ENCODE measurements around the gene RFX2.
"Not testable (repeated sequence)": the region's sequence is repeated elsewhere in the genome, so short reads cannot be mapped to it uniquely, and the experiment has no call there.

Gene RFX2

DNA sequence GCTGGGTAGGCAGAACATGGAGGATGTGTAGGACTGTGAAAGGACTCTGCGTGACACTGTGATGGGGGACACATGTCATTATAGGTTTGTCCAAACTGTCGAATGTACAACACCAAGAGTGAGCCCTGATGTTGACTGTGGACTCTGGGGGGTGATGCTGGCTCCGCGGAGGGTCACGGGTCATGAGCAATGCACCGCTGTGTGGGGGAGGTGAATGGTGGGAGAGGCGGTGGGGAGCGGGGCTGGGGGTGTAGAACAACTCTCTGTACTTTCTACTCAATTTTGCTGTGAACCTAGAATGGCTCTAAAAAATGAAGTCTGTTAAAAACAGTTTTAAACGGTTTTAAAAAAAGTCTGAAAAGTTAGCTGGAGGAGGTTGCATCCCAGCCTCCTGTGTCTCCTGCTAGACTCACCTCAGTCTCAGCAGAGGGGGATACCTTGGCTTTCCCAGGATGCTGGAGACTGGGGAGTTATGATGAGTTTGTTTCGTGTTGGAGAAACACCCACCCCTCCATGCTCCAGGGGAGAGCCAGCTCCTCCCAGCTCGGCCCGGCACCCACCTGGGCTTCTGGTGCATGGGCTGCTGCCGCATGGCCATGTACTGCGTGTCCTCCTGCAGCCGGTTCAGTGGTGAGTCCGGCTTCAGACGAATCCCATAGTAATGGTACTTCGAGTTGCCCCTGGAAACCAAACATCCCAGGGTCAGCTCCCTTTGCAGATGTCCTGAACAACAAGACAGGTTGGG, 97.7 kb downstream of the RFX2 start:
- DNase-seq (ENCODE audit: low read depth in 2 of 2), result no peak

DNA sequence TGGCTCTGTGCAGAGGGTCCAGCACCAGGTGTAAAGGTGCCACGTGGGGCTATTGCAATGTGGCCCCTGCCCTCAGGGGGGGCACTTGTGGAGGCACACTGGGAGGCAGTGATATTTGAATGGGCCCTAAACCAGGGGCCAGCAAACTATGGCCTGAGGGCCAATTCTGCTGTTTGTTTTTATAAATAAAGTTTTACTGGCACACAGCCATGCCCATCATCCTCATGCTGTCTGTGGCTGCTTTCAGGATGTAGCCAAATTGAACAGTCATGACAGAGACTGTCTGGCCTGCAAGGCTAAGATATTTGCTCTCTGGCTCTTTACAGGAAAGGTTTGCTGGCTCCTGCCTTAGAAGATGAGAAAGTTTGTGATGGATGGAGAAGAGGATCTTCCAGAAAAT, 98.5 kb downstream of the RFX2 start:
- no peak for DNase-seq (ENCODE audit: low read depth in 2 of 2)

DNA sequence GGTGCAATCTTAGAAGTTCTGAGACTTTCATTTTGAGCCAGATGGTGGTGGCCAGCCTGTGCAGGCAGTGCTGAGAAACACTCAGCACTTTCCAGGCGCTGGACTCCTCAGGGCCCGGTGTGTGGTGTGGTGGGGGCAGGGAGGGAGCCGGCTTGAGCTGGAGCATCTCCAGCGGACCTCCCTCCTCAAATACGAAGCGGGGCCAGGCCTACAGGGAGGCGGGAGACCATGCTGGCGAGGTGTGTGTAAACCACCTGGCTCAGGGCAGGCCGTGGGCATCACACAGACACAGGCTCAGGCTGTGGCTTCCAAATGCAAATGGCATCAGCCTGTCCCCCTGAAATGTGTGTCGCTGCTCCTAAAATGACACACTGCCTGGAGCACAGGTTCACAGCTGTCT, 99.1 kb downstream of the RFX2 start:
- no peak for DNase-seq (ENCODE audit: low read depth in 2 of 2)

DNA sequence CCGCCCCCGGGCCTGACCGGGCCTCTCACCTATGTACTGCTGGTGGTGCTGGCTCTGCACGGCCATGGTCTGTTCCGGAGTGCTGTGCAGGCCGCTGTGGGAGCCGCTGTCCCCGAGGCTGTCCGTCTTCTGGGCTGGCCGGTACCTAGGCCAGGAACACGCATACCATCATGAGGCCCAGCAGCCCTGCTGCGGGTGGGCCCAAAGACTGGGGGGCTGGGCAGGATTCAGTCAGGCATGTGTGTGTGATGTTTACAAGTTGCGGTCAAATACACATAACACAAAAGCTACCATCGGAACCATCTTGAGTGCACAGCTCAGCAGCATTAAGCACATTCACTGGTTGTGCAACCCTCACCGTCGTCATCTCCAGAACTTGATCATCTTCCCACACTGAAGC, 100.2 kb downstream of the RFX2 start:
- DNase-seq (ENCODE audit: low read depth in 2 of 2), result no peak

DNA sequence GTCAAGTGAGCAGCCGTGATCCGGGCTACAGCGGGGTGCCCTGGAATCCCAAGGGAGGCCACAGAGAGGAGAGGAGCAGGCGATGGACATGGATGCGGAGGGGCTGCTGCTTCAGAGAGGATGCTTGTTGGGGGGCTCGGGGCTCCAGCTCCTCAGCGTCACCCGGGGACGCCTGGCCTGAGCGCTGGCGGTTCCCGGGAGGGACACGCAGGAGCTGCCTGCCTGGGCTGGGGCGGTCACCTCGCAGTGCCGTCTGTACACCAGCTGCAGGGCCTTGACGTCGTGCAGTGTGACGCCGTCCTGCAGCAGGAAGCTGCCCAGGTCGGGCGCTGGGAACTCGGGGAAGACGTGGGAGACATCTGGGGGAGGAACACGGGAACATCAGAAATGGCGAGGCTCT, 102.4 kb downstream of the RFX2 start:
- DNase-seq (ENCODE audit: low read depth in 2 of 2), result no peak

DNA sequence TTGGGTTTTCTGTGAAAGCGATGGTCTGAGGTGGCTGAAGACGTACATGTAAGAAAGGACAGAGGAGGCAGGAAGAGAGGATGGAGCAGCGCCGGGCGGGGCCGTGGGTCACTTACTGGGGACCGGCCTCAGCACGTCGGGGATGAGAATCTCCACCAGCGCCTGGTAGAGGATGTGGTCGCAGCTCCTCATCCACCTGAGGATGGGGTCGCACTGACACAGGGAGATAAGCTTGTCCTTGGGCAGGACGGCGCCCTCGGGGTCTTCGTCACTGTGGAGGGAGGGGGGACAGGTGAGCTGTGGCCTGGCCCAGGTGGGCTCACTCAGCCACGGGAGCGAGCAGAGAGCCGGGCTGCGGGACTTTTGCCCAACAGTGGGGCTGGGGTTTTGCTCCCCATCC, 103.4 kb downstream of the RFX2 start:
- no peak for DNase-seq (ENCODE audit: low read depth in 2 of 2)

DNA sequence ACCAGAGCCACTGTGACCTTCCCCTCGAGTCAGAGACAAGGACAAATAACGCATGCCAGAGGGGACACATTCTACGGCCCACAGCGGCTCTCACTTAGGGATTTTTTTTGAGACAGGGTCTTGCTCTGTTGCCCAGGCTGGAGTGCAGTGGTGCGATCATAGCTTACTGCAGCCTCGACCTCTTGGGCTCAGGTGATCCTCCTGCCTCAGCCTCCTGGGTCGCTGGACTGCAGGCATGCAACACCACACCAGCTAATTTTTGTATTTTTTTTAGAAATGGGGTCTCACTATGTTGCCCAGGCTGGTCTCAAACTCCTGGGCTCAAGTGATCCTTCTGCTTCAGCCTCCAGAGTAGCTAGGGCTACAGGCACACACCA, 104.2 kb downstream of the RFX2 start:
- not testable (repeated sequence) for DNase-seq (ENCODE audit: low read depth in 2 of 2)

DNA sequence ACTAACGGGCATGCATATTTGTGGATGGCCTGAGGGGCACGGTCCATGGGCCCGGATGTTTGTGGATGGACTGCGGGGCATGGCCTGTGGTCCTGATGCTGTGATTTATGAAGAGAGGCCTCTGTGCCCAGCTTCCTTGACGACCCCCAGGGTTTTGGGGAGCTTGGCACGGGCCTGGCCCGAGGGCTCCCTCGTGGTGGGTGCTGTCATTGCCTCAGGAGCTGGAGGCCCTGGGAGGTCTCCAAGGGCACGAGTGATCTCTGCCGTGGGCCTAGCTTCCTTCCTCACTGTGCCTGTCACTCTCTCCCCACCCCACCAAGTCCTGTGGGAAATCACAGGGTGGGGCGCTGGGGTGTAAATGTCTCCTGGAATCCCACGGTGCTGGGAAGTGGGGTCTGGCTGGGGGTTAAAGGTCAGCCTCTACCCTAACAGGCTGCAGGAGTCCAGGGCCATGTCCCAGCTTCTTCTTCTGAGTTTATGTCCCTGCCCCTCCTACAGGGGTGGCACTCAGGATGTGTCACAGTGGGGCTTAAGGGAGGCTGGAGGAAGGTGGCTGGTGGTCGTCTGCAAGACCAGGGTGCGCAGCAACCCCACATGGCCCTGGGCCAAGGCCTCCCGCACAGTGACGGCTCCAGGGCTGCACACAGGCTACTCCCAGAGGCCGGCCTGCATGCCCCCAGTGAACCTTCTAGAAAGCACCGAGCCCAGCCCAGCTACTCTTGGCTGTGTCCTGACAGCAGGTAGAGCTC, 104.8 kb downstream of the RFX2 start:
- no peak for DNase-seq (ENCODE audit: low read depth in 2 of 2)

DNA sequence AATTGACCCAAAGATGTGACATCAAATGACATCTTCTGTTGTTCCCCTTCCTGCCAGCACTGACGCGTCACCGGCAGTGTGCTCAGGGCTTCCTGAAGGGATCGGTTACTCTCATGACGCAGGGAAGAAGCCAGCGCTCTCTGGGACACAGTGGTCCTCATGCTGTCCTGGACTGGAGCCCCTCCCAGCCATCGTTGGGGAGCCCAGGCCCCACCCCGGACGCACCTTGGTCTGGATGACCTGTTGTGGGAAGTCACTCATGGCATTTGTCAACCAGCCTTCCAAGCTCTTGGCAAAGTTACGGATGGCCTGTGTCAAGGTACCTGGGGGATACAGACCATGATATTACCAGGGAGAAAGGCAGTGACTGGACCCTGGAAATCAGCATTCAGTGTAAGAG, 106.3 kb downstream of the RFX2 start:
- DNase-seq (ENCODE audit: low read depth in 2 of 2), result no peak

DNA sequence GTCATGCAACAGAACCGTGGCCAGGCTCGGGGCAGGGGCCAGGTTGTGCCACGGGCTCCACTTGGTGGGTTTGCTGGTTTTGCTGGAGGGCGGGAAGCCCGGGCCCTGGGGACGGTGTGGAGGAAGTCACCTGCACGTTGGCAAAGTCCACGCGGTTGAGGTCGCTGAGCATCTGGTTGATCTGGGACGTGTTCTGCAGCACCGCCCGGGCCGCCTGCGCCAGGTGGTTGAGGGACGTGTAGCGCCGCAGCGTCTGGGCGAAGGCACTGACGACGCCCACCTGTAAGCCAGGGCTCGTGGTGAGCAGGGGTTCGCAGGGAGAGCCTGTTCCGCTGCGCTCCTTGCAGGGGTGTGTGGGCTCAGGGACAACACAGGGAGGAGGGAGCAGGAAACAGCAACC, 107.7 kb downstream of the RFX2 start:
- DNase-seq (ENCODE audit: low read depth in 2 of 2), result no peak

DNA sequence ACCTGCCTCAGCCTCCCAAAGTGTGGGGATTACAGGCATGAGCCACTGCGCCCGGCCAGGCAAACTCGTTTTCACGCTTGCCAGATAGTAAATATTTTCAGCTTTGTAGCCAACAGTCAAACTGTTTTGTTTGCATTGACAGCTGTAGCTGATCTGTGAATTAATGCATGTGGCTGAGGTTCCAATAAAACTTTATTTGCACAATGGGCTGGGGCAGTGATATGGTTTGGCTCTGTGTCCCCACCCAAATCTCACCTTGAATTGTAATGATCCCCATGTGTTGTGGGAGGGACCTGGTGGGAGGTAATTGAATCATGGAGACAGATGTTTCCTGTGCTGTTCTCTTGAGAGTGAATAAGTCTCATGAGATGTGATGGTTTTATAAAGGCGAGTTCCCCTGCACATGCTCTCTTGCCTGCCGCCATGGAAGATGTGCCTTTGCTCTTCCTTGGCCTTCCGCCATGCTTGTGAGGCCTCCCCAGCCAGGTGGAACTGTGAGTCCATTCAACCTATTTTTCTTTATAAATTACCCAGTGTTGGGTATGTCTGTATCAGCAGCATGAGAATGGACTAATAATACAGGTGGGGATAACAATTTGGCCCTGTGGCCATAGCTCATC, 110.0 kb downstream of the RFX2 start:
- no peak for DNase-seq (ENCODE audit: low read depth in 2 of 2)

DNA sequence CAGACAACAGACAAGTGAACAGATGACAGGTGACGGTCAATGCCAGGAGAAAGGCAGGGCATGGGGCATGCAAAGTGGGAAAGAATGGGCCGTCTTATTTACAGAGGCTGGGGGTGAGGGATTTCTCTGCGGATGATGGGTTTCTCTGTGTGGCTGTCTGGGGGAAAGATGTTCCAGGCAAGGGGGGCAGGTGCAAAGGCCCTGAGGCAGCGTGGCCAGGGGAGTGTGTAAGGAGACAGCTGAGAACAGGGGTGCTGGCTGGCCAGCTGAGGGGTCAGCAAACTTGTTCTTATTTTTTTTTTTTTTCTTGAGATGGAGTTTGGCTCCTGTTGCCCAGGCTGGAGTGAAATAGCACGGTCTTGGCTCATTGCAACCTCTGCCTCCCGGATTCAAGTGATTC, 110.6 kb downstream of the RFX2 start:
- no peak for DNase-seq (ENCODE audit: low read depth in 2 of 2)

DNA sequence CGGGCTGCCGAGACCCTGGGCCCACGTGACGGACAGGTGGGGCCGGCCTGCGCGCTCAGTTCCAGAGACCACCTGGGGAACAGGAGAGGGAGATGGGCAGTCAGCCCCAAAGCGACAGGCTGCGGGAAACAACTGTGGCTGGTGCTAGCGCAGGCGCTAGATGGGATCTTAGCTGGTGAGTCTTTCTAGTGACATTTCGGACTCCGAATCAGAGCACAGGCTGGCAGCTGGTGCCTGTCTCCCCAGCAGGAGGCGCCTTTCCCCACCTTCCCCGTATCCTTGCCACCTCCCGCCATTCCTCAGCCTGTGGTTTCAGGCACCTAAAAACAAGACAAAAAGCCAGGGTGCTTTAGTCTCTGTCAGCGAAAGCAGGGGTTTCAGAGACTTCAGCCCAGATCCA, 112.9 kb downstream of the RFX2 start:
- DNase-seq (ENCODE audit: low read depth in 2 of 2), result no peak

DNA sequence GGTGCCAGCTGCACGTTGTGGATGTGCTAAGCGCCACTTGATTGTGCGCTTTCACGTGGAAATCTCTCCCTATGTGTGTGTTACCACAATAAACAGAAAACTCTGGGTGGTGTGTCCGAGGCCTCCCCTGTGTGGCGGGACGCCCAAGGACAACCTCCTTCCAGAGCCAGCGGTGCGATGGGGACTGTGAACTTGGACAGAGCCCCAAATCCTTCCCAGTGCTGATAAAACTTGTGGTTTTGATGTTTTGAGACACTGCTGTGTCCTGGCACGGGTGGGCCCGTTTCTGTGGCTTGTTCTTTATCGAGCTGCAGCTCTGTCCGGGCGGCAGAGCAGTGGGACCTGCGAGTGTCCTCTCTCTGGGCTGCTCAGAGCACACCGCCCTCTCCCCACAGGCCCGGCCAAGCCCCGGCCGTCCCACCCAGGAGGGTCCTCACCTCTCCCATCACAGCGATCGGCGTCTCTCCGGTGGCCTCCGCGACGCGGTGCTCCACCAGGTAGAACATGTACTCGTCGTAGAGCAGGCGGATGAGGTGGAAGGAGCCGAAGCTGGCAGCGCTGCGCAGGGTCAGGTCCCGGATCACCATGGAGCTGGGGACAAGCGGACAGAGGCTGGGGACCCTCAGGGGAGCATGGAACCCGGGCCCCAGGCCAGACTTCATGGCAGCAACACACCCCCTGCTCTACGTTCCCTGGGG, 113.5 kb downstream of the RFX2 start:
- DNase-seq (ENCODE audit: low read depth in 2 of 2), result no peak

DNA sequence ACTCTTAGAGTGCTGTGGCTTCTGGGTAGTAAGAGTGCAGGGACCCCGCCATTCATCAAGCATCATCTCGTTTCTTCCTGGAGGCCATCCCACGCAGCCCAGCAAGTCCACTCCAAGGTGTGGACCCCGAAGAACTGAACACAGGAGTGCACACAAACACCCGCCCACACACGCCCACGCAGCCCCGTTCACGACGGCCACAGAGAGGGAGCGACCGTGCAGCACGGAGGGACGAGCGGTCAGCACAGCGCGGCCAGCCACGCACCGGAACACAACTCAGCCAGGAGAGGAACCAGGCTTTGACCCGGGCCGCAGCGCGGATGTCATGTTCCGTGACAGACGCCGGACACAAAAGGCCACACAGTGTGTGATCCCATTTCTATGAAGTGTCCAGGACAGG, 114.2 kb downstream of the RFX2 start:
- no peak for DNase-seq (ENCODE audit: low read depth in 2 of 2)

DNA sequence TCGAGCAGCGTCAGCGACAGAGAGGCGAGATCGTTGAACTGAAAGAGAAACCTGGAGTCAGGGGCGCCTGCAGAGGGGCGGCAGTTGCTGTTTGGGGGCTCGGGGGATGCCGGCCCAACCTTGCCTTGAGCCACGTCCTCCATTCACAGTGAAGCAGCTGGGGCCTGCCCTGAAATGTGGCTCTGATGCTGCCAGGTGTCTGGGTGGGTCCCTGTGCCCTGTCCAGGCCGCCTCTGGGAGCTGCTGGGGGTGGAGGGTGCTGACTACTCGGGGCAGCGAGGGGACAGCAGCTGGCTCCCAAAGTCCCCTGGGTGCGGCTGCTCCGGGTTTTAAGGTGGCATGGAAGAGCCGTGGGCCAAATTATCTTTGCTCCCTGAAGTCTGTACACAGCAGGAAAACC, 114.7 kb downstream of the RFX2 start:
- DNase-seq (ENCODE audit: low read depth in 2 of 2), result no peak

DNA sequence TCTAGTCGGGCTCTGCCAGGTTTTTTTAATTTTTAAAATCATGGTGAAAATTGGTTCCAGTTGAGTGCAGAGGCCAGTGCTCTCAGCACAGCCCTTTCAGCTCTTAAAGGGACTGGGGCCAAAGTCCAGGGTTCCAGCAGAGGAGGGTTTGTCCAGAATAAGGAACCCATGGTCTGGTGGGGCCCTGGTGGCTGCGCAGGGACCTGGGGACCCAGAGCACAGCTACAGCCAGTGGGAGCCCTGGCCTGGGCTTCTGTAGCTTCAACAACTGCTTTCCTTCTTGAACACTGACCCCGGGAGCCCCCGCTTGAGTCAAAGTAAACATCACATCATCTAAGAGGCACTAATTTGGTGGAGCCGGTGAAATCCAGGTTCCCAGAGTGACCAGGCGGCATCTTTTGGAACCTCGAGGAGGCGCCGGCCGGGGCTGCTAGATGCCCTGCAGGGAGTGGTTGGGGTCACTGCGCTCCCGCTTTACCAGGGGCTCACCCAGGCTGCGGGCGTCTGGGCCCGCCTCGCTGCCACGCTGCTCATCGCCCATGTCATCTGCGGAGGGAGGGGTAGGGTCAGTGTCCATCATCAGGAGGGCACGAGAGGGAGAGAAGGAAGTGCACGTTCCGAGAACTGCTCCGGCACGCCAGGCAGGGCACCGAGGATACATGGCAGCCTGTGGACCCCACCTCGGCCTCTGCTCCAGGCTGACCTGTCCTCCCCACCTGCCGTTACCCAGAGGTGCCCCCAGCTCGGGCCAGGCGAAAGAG, 115.7 kb downstream of the RFX2 start:
- DNase-seq (ENCODE audit: low read depth in 2 of 2), result no peak

DNA sequence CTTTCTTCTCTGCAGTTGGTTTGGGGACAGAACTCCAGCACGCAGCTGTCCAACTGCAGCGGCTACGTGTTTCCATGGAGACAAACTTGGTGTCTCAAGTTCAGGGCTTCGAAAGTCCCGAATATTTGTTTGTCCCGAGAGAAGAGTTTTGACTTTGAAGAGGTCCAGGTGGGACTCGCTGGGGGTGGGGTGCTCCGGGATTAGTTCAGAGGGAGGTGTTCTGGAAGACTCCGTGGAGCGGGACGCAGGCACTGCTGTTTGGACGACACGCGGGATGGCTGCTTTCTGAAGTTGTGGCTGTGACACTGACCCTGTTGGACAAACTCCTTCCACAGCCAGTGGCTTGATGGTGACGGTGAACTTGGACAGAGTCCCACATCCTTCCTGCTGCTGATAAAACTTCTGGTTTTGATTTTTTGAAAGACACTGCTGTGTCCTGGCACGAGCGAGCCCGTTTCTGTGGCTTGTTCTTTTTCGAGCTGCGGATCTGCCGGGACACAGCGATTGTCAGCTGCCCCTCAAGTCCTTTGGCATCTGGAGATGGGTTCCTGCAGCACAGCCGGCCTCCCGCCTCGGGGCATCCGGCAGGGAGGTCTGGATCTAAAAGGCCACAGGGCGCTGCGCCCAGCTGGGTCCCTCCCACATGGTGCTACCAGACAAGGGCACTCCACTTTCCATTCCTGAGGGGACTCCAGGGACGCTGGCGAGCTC, 116.5 kb downstream of the RFX2 start:
- no peak for DNase-seq (ENCODE audit: low read depth in 2 of 2)

DNA sequence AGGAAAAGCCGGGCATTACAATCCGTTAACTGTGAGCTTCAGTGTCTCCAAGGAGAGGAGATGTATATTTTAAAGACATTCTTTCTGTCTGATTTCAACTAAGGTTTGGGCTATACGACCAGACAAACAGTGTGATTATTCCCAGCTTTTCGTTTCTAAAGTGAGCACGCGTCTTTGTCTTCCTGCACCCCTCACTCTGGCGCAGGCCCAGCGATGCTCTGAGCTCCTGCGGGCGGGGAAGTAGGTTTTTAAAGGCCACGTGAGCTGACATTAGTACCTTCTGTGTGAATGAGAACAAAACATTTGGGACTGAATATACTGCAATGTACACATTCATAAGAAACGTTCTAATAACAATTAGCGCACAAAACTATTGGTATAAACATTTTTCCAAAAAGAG, 117.1 kb downstream of the RFX2 start:
- DNase-seq (ENCODE audit: low read depth in 2 of 2), result no peak

DNA sequence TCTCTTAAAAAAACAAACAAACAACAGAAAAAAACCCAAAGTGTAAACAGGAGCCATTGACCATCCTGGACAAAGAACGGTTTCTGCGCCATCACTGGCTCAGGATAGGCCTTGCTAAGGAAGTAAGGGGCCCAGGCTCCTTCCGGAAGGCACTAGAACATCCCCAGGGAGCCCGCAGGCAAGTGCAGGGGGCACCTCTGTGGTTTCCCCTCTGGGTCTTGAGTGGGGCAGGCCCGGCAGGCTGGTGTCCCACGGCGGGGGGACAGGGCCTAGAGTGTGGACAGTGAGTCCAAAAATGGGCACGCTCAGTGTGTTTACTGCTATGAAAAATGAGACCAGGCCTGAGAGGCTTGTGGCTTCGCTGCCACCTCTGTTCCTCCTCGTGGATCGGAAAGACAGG, 117.5 kb downstream of the RFX2 start:
- DNase-seq (ENCODE audit: low read depth in 2 of 2), result no peak

DNA sequence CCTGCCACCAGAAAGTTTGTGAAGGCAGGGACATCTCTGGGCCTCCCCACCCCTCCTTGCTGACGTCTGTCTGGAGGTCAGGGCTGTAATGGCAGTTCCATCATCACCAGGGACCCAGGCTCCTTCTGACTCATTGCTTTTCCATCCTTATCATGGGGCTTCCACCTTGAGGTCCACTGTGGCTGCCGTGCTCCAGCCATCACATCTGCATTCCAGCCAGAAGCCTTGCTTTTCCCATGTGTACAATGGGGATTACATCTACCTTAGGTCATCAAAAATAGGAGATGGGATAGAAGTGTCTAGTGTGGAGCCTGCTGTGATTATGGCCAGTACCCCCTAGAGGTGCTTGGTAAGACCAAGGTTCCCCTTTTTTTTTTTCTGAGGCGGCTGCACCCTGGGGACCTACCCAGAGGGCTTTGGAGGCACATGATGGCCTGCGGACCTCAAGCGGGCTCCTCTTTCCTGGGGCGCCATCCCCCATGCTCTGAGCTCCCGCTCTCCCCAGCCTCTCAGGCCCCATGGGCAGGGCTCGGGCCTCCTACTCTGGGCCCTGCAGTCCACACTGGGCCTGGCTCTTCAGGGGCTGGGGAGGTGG, 119.0 kb downstream of the RFX2 start:
- no peak for DNase-seq (ENCODE audit: low read depth in 2 of 2)

Measured in fibroblast of skin of left quadriceps (primary cell).